CD4-positive, alpha-beta T cell (primary cell): ENCODE data around the gene NOL3. TPM values are rescaled to one million over a fixed set of nuclear protein-coding genes. Genes with fewer than 3 reads are reported as not detected.

ENCODE experiments used
- ATAC-seq: fragments of 200-7000 bp; cut with Tn5 transposase; one replicate; pipeline ENCODE4 v1.10.0; 2022; ENCODE audit warnings: mild to moderate bottlenecking; ENCODE audit not compliant: poor library complexity
- CTCF ChIA-PET: fragments of 350-600 bp; sonication (Branson Sonifier 250); formaldehyde crosslinking; loops from one replicate; lab custom pipeline; 2021; ENCODE audit warnings: antibody characterized with exemption, inconsistent platforms; lab: Charles Lee
- POLR2A ChIA-PET: fragments of 350-600 bp; sonication (Branson Sonifier 250); formaldehyde crosslinking; loops from one replicate; lab custom pipeline; 2021; ENCODE audit warnings: antibody characterized with exemption, inconsistent platforms; lab: Charles Lee
- DNase-seq, 14 experiments: peaks; one replicate each; pipeline ENCODE4 v3.0.0-alpha.2; 2013 to 2020; ENCODE audit warnings: mixed read lengths in 2 of 14
- H3K27ac ChIP-seq, 2 donors: one replicate each; pipeline versions ENCODE4 v1.5.1 to v1.7.0; 2013; ENCODE audit warnings: low read length in 2 of 2, low read depth in 1 of 2, mild to moderate bottlenecking in 1 of 2
- H3K27me3 ChIP-seq, 2 experiments: 1 replicate in 1 of 2; 2 replicates in 1 of 2; pipeline versions ENCODE4 v1.6.1 to v1.7.0; 2013; ENCODE audit warnings: low read length in 2 of 2, control low read depth in 1 of 2, mild to moderate bottlenecking in 1 of 2, moderate library complexity in 1 of 2; ENCODE audit not compliant: insufficient read depth in 2 of 2, control insufficient read depth in 1 of 2
- H3K36me3 ChIP-seq: one replicate; pipeline ENCODE4 v1.6.1; 2013; ENCODE audit warnings: low read length, control low read depth; ENCODE audit not compliant: insufficient read depth
- H3K4me1 ChIP-seq: one replicate; pipeline ENCODE4 v1.6.1; 2013; ENCODE audit warnings: low read length, control low read depth; ENCODE audit not compliant: insufficient read depth
- H3K4me3 ChIP-seq: one replicate; pipeline ENCODE4 v1.5.1; 2013; ENCODE audit warnings: mild to moderate bottlenecking, low read length, moderate library complexity
- H3K9me3 ChIP-seq, 2 experiments: 1 replicate in 1 of 2; 2 replicates in 1 of 2; pipeline versions ENCODE4 v1.6.1 to v1.7.0; 2013; ENCODE audit warnings: low read length in 2 of 2, mild to moderate bottlenecking in 2 of 2, control low read depth in 1 of 2, moderate library complexity in 1 of 2; ENCODE audit not compliant: control insufficient read depth in 1 of 2, insufficient read depth in 1 of 2
- H3K27ac Mint-ChIP-seq: one replicate; pipeline ENCODE4 v1.8.0; 2020; ENCODE audit warnings: mixed read lengths
- H3K27me3 Mint-ChIP-seq: one replicate; pipeline ENCODE4 v1.8.0; 2021; ENCODE audit warnings: mixed read lengths
- H3K36me3 Mint-ChIP-seq: one replicate; pipeline ENCODE4 v1.8.0; 2021; ENCODE audit warnings: low read depth, mixed read lengths
- H3K4me1 Mint-ChIP-seq: one replicate; pipeline ENCODE4 v1.8.0; 2021; ENCODE audit warnings: low read depth, mixed read lengths
- H3K4me3 Mint-ChIP-seq: one replicate; pipeline ENCODE4 v1.8.0; 2020; ENCODE audit warnings: mild to moderate bottlenecking, mixed read lengths
- H3K9me3 Mint-ChIP-seq: one replicate; pipeline ENCODE4 v1.8.0; 2020; ENCODE audit warnings: mixed read lengths
- CTCF ChIP-seq: fragments of 200-600 bp; IDR thresholded peaks from one replicate; pipeline ENCODE4 v1.8.0; 2022; ENCODE audit warnings: antibody characterized with exemption, mild to moderate bottlenecking
- intact Hi-C, 2 experiments: fragments of 100-400 bp; cut with DNase I in 1 of 2; cut with micrococcal nuclease in 1 of 2; formaldehyde crosslinking; loops; one replicate each; pipeline versions ENCODE4 v1.15.1 to v1.9.0; 2023 to 2025; cut with DNase I, micrococcal nuclease
- total RNA-seq, 174 experiments: library from RNA in 2 of 174; stranded (reverse) in 2 of 174; gene quantifications; one replicate each; pipeline ENCODE4 v1.2.3 and lab custom pipeline; 2021 to 2026

NOL3 gene
- total RNA-seq, 2 experiments from 2014 or later = 1.1 to 1.2 TPM

GRCh38 chr16:67199808-67200198 is 29.5 kb downstream of the NOL3 start:
- Histone ChIP-seq H3K36me3 (peaks cover 73% of the 10 kb centered on the region), H3K4me3 (no peak overlapping the region), H3K9me3 (no peaks in the 10 kb centered on the region), H3K27ac (no peak overlapping the region), H3K27me3 (no peaks in the 10 kb centered on the region), H3K4me1 (peaks cover 17% of the 10 kb centered on the region)
- Mint-ChIP-seq H3K9me3 (no peaks in the 10 kb centered on the region), H3K4me3 (no peak overlapping the region), H3K36me3 (peaks cover 69% of the 10 kb centered on the region), H3K27ac (no peak overlapping the region), H3K27me3 (no peaks in the 10 kb centered on the region), H3K4me1 (peaks cover 21% of the 10 kb centered on the region)
- TF ChIP-seq CTCF = no peak
- intact Hi-C loops = no loop called here
- DNase-seq (no peak), ATAC-seq (no peak)
- ChIA-PET CTCF (no interaction called here), POLR2A (no interaction called here)

GRCh38 chr16:67200491-67200890 is 30.2 kb downstream of the NOL3 start:
- Histone ChIP-seq H3K36me3 (peaks cover 66% of the 10 kb centered on the region), H3K9me3 (no peaks in the 10 kb centered on the region), H3K27ac (no peak overlapping the region), H3K4me1 (peaks cover 10% of the 10 kb centered on the region), H3K4me3 (no peak overlapping the region), H3K27me3 (no peaks in the 10 kb centered on the region)
- no peak for DNase-seq
- Mint-ChIP-seq H3K27ac (no peak overlapping the region), H3K4me1 (peaks cover 21% of the 10 kb centered on the region), H3K36me3 (peaks cover 62% of the 10 kb centered on the region), H3K4me3 (no peak overlapping the region), H3K9me3 (no peaks in the 10 kb centered on the region), H3K27me3 (no peaks in the 10 kb centered on the region)
- ATAC-seq = no peak
- no peak for TF ChIP-seq CTCF
- intact Hi-C loops = no loop called here
- ChIA-PET CTCF (no interaction called here), POLR2A (interaction anchor here (0.6 kb wide), 1 partner anchor 225 kb away, joined by 3 read pairs; no protein-coding TSS in a partner anchor)

GRCh38 chr16:67201411-67202345 is 31.3 kb downstream of the NOL3 start:
- POLR2A ChIA-PET = interaction anchor here (1.4 kb wide), 1 partner anchor 46 kb away, joined by 3 read pairs; the partner anchor contains the start of gene FHOD1
- no peak for ATAC-seq
- intact Hi-C loops = no loop called here
- H3K27me3 Mint-ChIP-seq = no peaks in the 10 kb centered on the region
- Histone ChIP-seq H3K27me3 (no peaks in the 10 kb centered on the region), H3K36me3 (peaks cover 59% of the 10 kb centered on the region), H3K27ac (no peak overlapping the region), H3K9me3 (no peaks in the 10 kb centered on the region), H3K4me1 (no peaks in the 10 kb centered on the region), H3K4me3 (no peak overlapping the region)
- H3K36me3 Mint-ChIP-seq = peaks cover 56% of the 10 kb centered on the region
- no peaks in the 10 kb centered on the region for H3K9me3 Mint-ChIP-seq
- CTCF ChIA-PET = no interaction called here
- H3K4me1 Mint-ChIP-seq = peaks cover 10% of the 10 kb centered on the region
- TF ChIP-seq CTCF = no peak
- H3K27ac Mint-ChIP-seq = no peak overlapping the region
- DNase-seq = no peak
- H3K4me3 Mint-ChIP-seq = no peak overlapping the region
